IMR-90 (cell line): ENCODE results near the gene PSEN1. TPM values are rescaled to one million over a fixed set of nuclear protein-coding genes. Genes with fewer than 3 reads are reported as not detected.

Experiments
- ATAC-seq: fragments of 200-7000 bp; cut with Tn5 transposase; 2 replicates; pipeline ENCODE4 v1.9.1; 2020; ENCODE audit warnings: low read depth, mild to moderate bottlenecking, moderate library complexity
- BruUV-seq: library from RNA; stranded (reverse); fragments of 400-500 nt; replicated peaks from 2 replicates; lab custom pipeline; 2021; lab: Mats Ljungman, UMichigan
- CTCF ChIA-PET: fragments of 300-600 bp; formaldehyde crosslinking; extraction: SDS; loops from one replicate; lab custom pipeline; 2021; ENCODE audit warnings: antibody characterized with exemption; lab: Yijun Ruan, JAX
- POLR2A ChIA-PET: fragments of 300-600 bp; sonication (Branson Sonifier 250); formaldehyde crosslinking; loops from one replicate; lab custom pipeline; 2022; ENCODE audit warnings: antibody characterized with exemption; ENCODE audit not compliant: unreplicated experiment; lab: Charles Lee
- DNase-seq: peaks from one replicate; pipeline ENCODE4 v3.0.0; 2013
- H2AFZ ChIP-seq: replicated peaks from 2 replicates; pipeline ENCODE3; 2013; ENCODE audit warnings: low read length, mild to moderate bottlenecking; ENCODE audit not compliant: poor library complexity
- H2AK5ac ChIP-seq: 2 replicates; pipeline ENCODE4 v1.6.1; 2013; ENCODE audit warnings: low read depth, low read length, inconsistent platforms
- H2AK9ac ChIP-seq: replicated peaks from 2 replicates; pipeline ENCODE3; 2013; ENCODE audit warnings: mild to moderate bottlenecking, low read depth, low read length, moderate library complexity; ENCODE audit not compliant: poor library complexity
- H2BK120ac ChIP-seq: 2 replicates; pipeline ENCODE4 v1.6.1; 2013; ENCODE audit warnings: low read depth, low read length, inconsistent platforms
- H2BK15ac ChIP-seq: 3 replicates; pipeline ENCODE4 v1.6.1; 2013; ENCODE audit warnings: low read depth, low read length, inconsistent platforms
- H2BK20ac ChIP-seq: 2 replicates; pipeline ENCODE4 v1.6.1; 2013; ENCODE audit warnings: low read depth, mild to moderate bottlenecking, inconsistent platforms, low read length, moderate library complexity
- H2BK5ac ChIP-seq: 2 replicates; pipeline ENCODE4 v1.6.1; 2013; ENCODE audit warnings: mild to moderate bottlenecking, low read depth, low read length, inconsistent platforms; ENCODE audit not compliant: poor library complexity, severe bottlenecking
- H3K14ac ChIP-seq: replicated peaks from 2 replicates; pipeline ENCODE4 v1.6.1; 2013; ENCODE audit warnings: low read depth, low read length, inconsistent platforms
- H3K18ac ChIP-seq: 2 replicates; pipeline ENCODE4 v1.6.1; 2013; ENCODE audit warnings: low read depth, low read length, control low read depth
- H3K23ac ChIP-seq: 2 replicates; pipeline ENCODE4 v1.6.1; 2013; ENCODE audit warnings: low read depth, low read length, inconsistent platforms
- H3K27ac ChIP-seq: 2 replicates; pipeline ENCODE4 v1.5.1; 2013; ENCODE audit warnings: mild to moderate bottlenecking, control low read depth, low read length; ENCODE audit not compliant: insufficient read depth
- H3K27me3 ChIP-seq: 2 replicates; pipeline ENCODE4 v1.6.1; 2013; ENCODE audit warnings: low read length; ENCODE audit not compliant: control insufficient read depth, insufficient read depth
- H3K36me3 ChIP-seq: 2 replicates; pipeline ENCODE4 v1.6.1; 2013; ENCODE audit warnings: low read length, mixed read lengths; ENCODE audit not compliant: control insufficient read depth, insufficient read depth
- H3K4ac ChIP-seq: 2 replicates; pipeline ENCODE4 v1.6.1; 2013; ENCODE audit warnings: low read depth, low read length, inconsistent platforms
- H3K4me1 ChIP-seq: 2 replicates; pipeline ENCODE4 v1.6.1; 2013; ENCODE audit warnings: low read length, mixed read lengths; ENCODE audit not compliant: control insufficient read depth, insufficient read depth
- H3K4me2 ChIP-seq: 2 replicates; pipeline ENCODE4 v1.6.1; 2013; ENCODE audit warnings: low read depth, mild to moderate bottlenecking, control low read depth, low read length, moderate library complexity
- H3K4me3 ChIP-seq: 2 replicates; pipeline ENCODE4 v1.5.1; 2013; ENCODE audit warnings: low read depth, mild to moderate bottlenecking, control low read depth, low read length, moderate library complexity; ENCODE audit not compliant: insufficient read depth
- H3K56ac ChIP-seq: 2 replicates; pipeline ENCODE4 v1.6.1; 2013; ENCODE audit warnings: low read length, inconsistent platforms; ENCODE audit not compliant: insufficient read depth; ENCODE audit errors: extremely low read depth
- H3K79me1 ChIP-seq, 2 experiments: 2 replicates each; pipeline ENCODE4 v1.6.1; 2013; ENCODE audit warnings: low read length in 2 of 2, inconsistent platforms in 1 of 2, low read depth in 1 of 2
- H3K9ac ChIP-seq: 2 replicates; pipeline ENCODE4 v1.6.1; 2013; ENCODE audit warnings: low read depth, low read length, control low read depth
- H3K9me1 ChIP-seq: 2 replicates; pipeline ENCODE4 v1.6.1; 2013; ENCODE audit warnings: low read length, inconsistent platforms; ENCODE audit not compliant: insufficient read depth
- H3K9me3 ChIP-seq: 2 replicates; pipeline ENCODE4 v1.6.1; 2013; ENCODE audit warnings: low read length; ENCODE audit not compliant: control insufficient read depth, insufficient read depth
- H4K20me1 ChIP-seq: 2 replicates; pipeline ENCODE4 v1.6.1; 2013; ENCODE audit warnings: low read length, inconsistent platforms; ENCODE audit not compliant: insufficient read depth
- H4K5ac ChIP-seq: 2 replicates; pipeline ENCODE4 v1.6.1; 2013; ENCODE audit warnings: mild to moderate bottlenecking, low read depth, low read length, control low read depth
- H4K8ac ChIP-seq, 2 experiments: 2 replicates each; pipeline ENCODE4 v1.6.1; 2013; ENCODE audit warnings: low read depth in 2 of 2, low read length in 2 of 2, control low read depth in 1 of 2, inconsistent platforms in 1 of 2
- H4K91ac ChIP-seq: 2 replicates; pipeline ENCODE4 v1.6.1; 2013; ENCODE audit warnings: low read depth, low read length, inconsistent platforms; ENCODE audit not compliant: insufficient read depth
- WGBS, 2 experiments: methylation state at CpG; one replicate each; pipeline versions ENCODE4 v1.1.5 to v1.1.7; 2013; ENCODE audit warnings: missing lambda C conversion rate in 2 of 2; ENCODE audit not compliant: insufficient read length in 1 of 2; ENCODE audit errors: extremely low coverage in 2 of 2; 5-methylcytosine and 5-hydroxymethylcytosine counted together
- dilution Hi-C: fragments of 300-500 bp; cut with HindIII; formaldehyde crosslinking; loops from one replicate; pipeline ENCODE4 v1.14.3; 2018; ENCODE audit warnings: low sequenced_read_pairs; ENCODE audit not compliant: unreplicated experiment
- in situ Hi-C: fragments of 300-500 bp; cut with MboI; formaldehyde crosslinking; loops from 3 replicates; pipeline ENCODE4 v1.14.3; 2019; ENCODE audit warnings: low sequenced_read_pairs, inconsistent platforms, mixed read lengths
- intact Hi-C: fragments of 100-400 bp; cut with micrococcal nuclease; formaldehyde crosslinking; loops from 2 replicates; pipeline ENCODE4 v1.10.0; 2022
- polyA plus RNA-seq, 3 experiments: library from polyadenylated mRNA; depleted of rRNA; stranded (reverse); fragments of >200 nt; gene quantifications; 2 replicates each; pipeline ENCODE4 v1.2.3, GENCODE V29; 2012; ENCODE audit warnings: low replicate concordance in 1 of 3
- total RNA-seq: library from RNA; depleted of rRNA; stranded (reverse); fragments of >200 nt; gene quantifications from 2 replicates; pipeline ENCODE4 v1.2.3, GENCODE V29; 2012
- TF ChIP-seq, protein P1 (sequence below): fragments of 150-350 bp; IDR thresholded peaks from 2 replicates; pipeline ENCODE4 v1.6.1; 2016; ENCODE audit warnings: low read depth, mild to moderate bottlenecking, low read length, moderate library complexity, borderline replicate concordance

PSEN1 gene
- total and polyA plus RNA-seq, 2 of the 4 experiments (the other 2 are of a cell fraction): 14.8 to 62.7 TPM

GRCh38 chr14:73225496-73225895 is 89.2 kb downstream of the PSEN1 start:
- H2BK120ac ChIP-seq: no peak overlapping the region
- no peak overlapping the region for H2AK9ac ChIP-seq
- in situ Hi-C loops (no loop called here), dilution Hi-C loops (no loop called here), intact Hi-C loops (no loop called here)
- no peak overlapping the region for H2BK15ac ChIP-seq
- TF ChIP-seq, protein P1, sequence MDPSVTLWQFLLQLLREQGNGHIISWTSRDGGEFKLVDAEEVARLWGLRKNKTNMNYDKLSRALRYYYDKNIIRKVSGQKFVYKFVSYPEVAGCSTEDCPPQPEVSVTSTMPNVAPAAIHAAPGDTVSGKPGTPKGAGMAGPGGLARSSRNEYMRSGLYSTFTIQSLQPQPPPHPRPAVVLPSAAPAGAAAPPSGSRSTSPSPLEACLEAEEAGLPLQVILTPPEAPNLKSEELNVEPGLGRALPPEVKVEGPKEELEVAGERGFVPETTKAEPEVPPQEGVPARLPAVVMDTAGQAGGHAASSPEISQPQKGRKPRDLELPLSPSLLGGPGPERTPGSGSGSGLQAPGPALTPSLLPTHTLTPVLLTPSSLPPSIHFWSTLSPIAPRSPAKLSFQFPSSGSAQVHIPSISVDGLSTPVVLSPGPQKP: no peak
- no peaks in the 10 kb centered on the region for H3K27me3 ChIP-seq
- H2AFZ ChIP-seq: no peak overlapping the region
- ATAC-seq (no peak), DNase-seq (no peak)
- H4K8ac ChIP-seq: no peak overlapping the region
- peaks cover 6 to 18% of the 10 kb centered on the region in 2 experiments; a peak in 2 of 4 replicates for H3K79me1 ChIP-seq
- POLR2A ChIA-PET: no interaction called here
- H3K56ac ChIP-seq: no peak overlapping the region
- no peak overlapping the region for H3K4me2 ChIP-seq
- H3K18ac ChIP-seq: no peak overlapping the region
- no peak overlapping the region for H4K91ac ChIP-seq
- no peak overlapping the region for H4K5ac ChIP-seq
- no peak overlapping the region for H2AK5ac ChIP-seq
- no peak overlapping the region for H3K14ac ChIP-seq
- peaks cover 23% of the 10 kb centered on the region for H3K4me1 ChIP-seq
- H4K20me1 ChIP-seq: peaks cover 10% of the 10 kb centered on the region
- H3K36me3 ChIP-seq: peaks cover 3% of the 10 kb centered on the region
- no TSS peak for BruUV-seq
- no peak overlapping the region for H2BK5ac ChIP-seq
- no peak overlapping the region for H3K23ac ChIP-seq
- H3K9me1 ChIP-seq: peaks cover 12% of the 10 kb centered on the region
- H3K9me3 ChIP-seq: no peaks in the 10 kb centered on the region
- no peak overlapping the region for H3K27ac ChIP-seq
- no peak overlapping the region for H3K4me3 ChIP-seq
- no peak overlapping the region for H3K4ac ChIP-seq
- WGBS, 2 experiments: no CpG with 5 or more reads among the region's 4 CpGs
- CTCF ChIA-PET: no interaction called here
- no peak overlapping the region for H2BK20ac ChIP-seq
- H3K9ac ChIP-seq: no peak overlapping the region
